Measurements from ENCODE around the gene KCNK5. TPM values are rescaled to one million over a fixed set of nuclear protein-coding genes. Genes with fewer than 3 reads are reported as not detected.

The KCNK5 gene
- polyA plus RNA-seq, 3 donors = 0.09 TPM; not detected in 2

- Histone ChIP-seq H3K4me1 (ENCODE audit: control insufficient read depth in 1 of 2, insufficient read depth in 2 of 2, low read length in 2 of 2) (peaks cover 0 to 4% of the 10 kb centered on the region in 2 donors), H3K36me3 (replicated peaks in 1 of 2; ENCODE audit: control insufficient read depth in 1 of 2, insufficient read depth in 2 of 2, low read length in 2 of 2) (no peaks in the 10 kb centered on the region), H3K27ac (ENCODE audit: low read depth in 1 of 2, low read length in 2 of 2) (no peak overlapping the region), H3K9ac (ENCODE audit: insufficient read depth, low read length, poor library complexity, severe bottlenecking) (no peak overlapping the region), H3K79me2 (ENCODE audit: insufficient read depth, low read length) (peaks cover 41% of the 10 kb centered on the region), H2AFZ (ENCODE audit: insufficient read depth, low read depth, low read length, poor library complexity, severe bottlenecking) (no peak overlapping the region), H3K4me3 (replicated peaks in 1 of 3; ENCODE audit: low read depth in 2 of 3, low read length in 3 of 3) (no peak overlapping the region), H3K9me3 (replicated peaks in 1 of 2; ENCODE audit: control insufficient read depth in 1 of 2, insufficient read depth in 1 of 2, low read length in 2 of 2) (no peaks in the 10 kb centered on the region), H4K20me1 (ENCODE audit: insufficient read depth, low read length) (no peaks in the 10 kb centered on the region), H3K4me2 (replicated peaks; ENCODE audit: extremely low read depth, low read length, poor library complexity, severe bottlenecking) (no peak overlapping the region), H3K27me3 (ENCODE audit: control insufficient read depth in 2 of 2, insufficient read depth in 2 of 2, low read length in 2 of 2) (no peaks in the 10 kb centered on the region)
- TF ChIP-seq CTCF (IDR thresholded peaks at IDR 0.05) = no peak
- Mint-ChIP-seq H3K4me1 (peaks cover 26% of the 10 kb centered on the region), H3K27me3 (ENCODE audit: low read depth in 3 of 3) (peaks cover 0 to 4% (median 0%) of the 10 kb centered on the region in 3 donors), H3K4me3 (no peak overlapping the region), H3K9me3 (no peaks in the 10 kb centered on the region), H3K36me3 (peaks cover 1 to 2% of the 10 kb centered on the region in 2 donors), H3K27ac (no peak overlapping the region)
- intact Hi-C loops (cut with micrococcal nuclease) = no loop called here
- 80% methylated on average over 6 of the region's 12 CpGs for WGBS (ENCODE audit: insufficient coverage)
- DNase-seq = no peak
These were observed 25.7 kb downstream of the KCNK5 start for GRCh38 chr6:39203436-39204159.

- Mint-ChIP-seq H3K4me1 (peaks cover 32% of the 10 kb centered on the region), H3K27me3 (ENCODE audit: low read depth in 3 of 3) (peaks cover 0 to 4% (median 0%) of the 10 kb centered on the region in 3 donors), H3K36me3 (peaks cover 1 to 2% of the 10 kb centered on the region in 2 donors), H3K27ac (no peak overlapping the region), H3K9me3 (no peaks in the 10 kb centered on the region), H3K4me3 (no peak overlapping the region)
- intact Hi-C loops (cut with micrococcal nuclease) = no loop called here
- WGBS (ENCODE audit: insufficient coverage) = 91% methylated on average over 3 of the region's 4 CpGs
- H3K27me3 ChIP-seq (ENCODE audit: control insufficient read depth in 2 of 2, insufficient read depth in 2 of 2, low read length in 2 of 2) = no peaks in the 10 kb centered on the region
- H3K9ac ChIP-seq (ENCODE audit: insufficient read depth, low read length, poor library complexity, severe bottlenecking) = no peak overlapping the region
- no peak for TF ChIP-seq CTCF (IDR thresholded peaks at IDR 0.05)
- H3K27ac ChIP-seq (ENCODE audit: low read depth in 1 of 2, low read length in 2 of 2) = no peak overlapping the region
- no peaks in the 10 kb centered on the region for H4K20me1 ChIP-seq (ENCODE audit: insufficient read depth, low read length)
- H3K4me2 ChIP-seq (replicated peaks; ENCODE audit: extremely low read depth, low read length, poor library complexity, severe bottlenecking) = no peak overlapping the region
- H3K9me3 ChIP-seq (replicated peaks in 1 of 2; ENCODE audit: control insufficient read depth in 1 of 2, insufficient read depth in 1 of 2, low read length in 2 of 2) = no peaks in the 10 kb centered on the region
- no peak overlapping the region for H2AFZ ChIP-seq (ENCODE audit: insufficient read depth, low read depth, low read length, poor library complexity, severe bottlenecking)
- DNase-seq = no peak
- peaks cover 8 to 9% of the 10 kb centered on the region in 2 donors for H3K4me1 ChIP-seq (ENCODE audit: control insufficient read depth in 1 of 2, insufficient read depth in 2 of 2, low read length in 2 of 2)
- H3K4me3 ChIP-seq (replicated peaks in 1 of 3; ENCODE audit: low read depth in 2 of 3, low read length in 3 of 3) = no peak overlapping the region
- peaks cover 28% of the 10 kb centered on the region for H3K79me2 ChIP-seq (ENCODE audit: insufficient read depth, low read length)
- no peaks in the 10 kb centered on the region for H3K36me3 ChIP-seq (replicated peaks in 1 of 2; ENCODE audit: control insufficient read depth in 1 of 2, insufficient read depth in 2 of 2, low read length in 2 of 2)
These were observed 27.1 kb downstream of the KCNK5 start for GRCh38 chr6:39202166-39202565.
